ENCODE measurements around the gene HSPA4.

- TF ChIP-seq POLR2A (IDR thresholded peaks at IDR 0.05) (no peak), CTCF (IDR thresholded peaks at IDR 0.05) (no peak)
These were observed 91.0 kb downstream of the HSPA4 start for GRCh38 chr5:133142782-133143181.

Measured in prostate gland (tissue), 2 donors.